Measurements from ENCODE around the gene KCNQ1.
A peak's percentile ranks its signal among the peaks of the same experiment; 100 is the strongest.

Gene KCNQ1, protein sequence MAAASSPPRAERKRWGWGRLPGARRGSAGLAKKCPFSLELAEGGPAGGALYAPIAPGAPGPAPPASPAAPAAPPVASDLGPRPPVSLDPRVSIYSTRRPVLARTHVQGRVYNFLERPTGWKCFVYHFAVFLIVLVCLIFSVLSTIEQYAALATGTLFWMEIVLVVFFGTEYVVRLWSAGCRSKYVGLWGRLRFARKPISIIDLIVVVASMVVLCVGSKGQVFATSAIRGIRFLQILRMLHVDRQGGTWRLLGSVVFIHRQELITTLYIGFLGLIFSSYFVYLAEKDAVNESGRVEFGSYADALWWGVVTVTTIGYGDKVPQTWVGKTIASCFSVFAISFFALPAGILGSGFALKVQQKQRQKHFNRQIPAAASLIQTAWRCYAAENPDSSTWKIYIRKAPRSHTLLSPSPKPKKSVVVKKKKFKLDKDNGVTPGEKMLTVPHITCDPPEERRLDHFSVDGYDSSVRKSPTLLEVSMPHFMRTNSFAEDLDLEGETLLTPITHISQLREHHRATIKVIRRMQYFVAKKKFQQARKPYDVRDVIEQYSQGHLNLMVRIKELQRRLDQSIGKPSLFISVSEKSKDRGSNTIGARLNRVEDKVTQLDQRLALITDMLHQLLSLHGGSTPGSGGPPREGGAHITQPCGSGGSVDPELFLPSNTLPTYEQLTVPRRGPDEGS

GRCh38 chr11:2444821-2445745 lies at the start of gene KCNQ1:
TSS of gene KCNQ1 (plus strand) at chr11:2445008. CDS start at chr11:2445099, 91 bp downstream.
- DNase-seq = no peak

DNA sequence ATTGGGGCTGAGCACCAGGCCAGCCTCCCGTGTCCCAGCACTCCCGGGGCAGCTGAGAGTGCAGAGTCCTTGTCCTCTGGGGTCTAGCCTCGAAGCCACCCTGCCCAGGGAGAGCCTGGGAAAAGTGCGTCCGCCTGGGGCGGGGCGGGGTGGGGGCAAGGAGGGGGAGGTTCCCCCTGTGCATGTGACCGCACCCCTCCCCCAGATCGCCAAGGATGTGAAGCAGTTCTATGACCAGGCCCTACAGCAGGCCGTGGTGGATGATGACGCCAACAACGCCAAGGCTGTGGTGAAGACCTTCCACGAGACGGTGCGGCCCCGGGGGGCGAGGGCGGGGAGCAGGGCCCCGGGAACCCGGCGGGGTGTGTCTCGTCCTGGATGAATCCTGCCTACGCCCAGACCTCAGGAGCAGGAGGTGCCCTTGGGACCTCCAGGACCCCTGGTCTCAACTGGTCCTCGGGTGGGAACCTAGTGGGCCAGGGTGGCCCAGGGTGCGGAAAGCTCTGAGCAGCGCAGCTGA lies 49.5 kb upstream of the KCNQ1 start:
- no peak for DNase-seq

- DNase-seq = no peak
Measured at GRCh38 chr11:2395856-2396255, 49.0 kb upstream of the KCNQ1 start.

DNA sequence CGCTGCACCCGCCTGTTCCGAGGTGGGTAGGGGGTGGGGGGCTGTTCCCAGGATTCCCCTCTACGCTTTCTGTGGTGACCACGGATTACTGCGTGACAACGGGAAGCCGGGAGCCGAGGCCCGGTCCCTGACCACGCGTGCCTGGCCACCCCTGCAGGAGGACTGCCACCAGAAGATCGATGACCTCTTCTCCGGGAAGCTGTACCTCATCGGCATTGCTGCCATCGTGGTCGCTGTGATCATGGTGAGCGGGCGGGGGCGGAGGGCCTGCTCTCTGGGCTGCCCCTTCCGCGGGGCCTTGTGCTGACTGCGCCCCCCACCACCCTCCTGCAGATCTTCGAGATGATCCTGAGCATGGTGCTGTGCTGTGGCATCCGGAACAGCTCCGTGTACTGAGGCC lies 48.3 kb upstream of the KCNQ1 start:
- no peak for DNase-seq

DNA sequence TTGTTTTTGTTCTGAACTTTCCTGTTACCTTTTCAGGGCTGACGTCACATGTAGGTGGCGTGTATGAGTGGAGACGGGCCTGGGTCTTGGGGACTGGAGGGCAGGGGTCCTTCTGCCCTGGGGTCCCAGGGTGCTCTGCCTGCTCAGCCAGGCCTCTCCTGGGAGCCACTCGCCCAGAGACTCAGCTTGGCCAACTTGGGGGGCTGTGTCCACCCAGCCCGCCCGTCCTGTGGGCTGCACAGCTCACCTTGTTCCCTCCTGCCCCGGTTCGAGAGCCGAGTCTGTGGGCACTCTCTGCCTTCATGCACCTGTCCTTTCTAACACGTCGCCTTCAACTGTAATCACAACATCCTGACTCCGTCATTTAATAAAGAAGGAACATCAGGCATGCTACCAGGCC lies 47.8 kb upstream of the KCNQ1 start:
- DNase-seq = no peak

DNA sequence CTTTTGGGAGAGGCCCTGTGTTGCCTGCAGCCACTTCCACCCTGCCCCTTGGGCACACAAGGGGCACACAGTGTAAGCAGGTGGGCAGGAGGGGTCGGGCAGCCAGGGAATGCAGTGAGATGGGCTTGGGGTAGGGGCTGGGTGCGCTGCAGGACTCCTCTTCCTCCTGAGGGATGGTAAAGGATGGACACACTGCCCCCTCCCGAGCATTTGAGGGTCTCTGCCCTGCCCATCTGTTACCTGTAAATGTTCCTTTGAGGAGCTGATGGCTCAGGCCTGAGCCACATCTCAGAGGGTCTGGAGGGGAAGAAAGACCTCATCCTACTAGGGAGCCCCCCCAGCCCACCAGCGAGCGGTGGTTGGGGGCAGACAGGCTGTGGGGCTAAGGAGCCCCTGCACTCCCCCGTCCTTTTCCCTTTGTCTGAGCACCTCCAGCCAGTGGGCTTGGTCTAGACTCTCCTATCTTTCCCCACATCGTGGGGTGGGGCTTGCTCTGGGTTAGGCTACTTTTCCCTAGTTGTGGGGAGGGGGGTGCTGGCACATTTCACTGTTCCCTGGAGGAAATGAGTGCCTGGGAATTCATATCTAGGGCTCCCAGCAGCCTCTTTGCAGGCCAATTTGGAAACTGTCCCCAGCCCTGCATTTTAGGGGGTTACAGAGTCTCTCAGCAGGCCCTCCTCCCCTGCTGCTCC lies 46.0 kb upstream of the KCNQ1 start:
- no peak for DNase-seq

GRCh38 chr11:2399488-2400068 lies 45.2 kb upstream of the KCNQ1 start:
- no peak for DNase-seq

GRCh38 chr11:2400069-2400761 lies 44.6 kb upstream of the KCNQ1 start, which contains the start of gene TSSC4:
TSS of gene TSSC4 (plus strand) at chr11:2400750. CDS start at chr11:2402634, 1,884 bp downstream.
- peak; percentile 100 for DNase-seq

- no peak for DNase-seq
Measured at GRCh38 chr11:2400762-2401435, 43.9 kb upstream of the KCNQ1 start.

DNA sequence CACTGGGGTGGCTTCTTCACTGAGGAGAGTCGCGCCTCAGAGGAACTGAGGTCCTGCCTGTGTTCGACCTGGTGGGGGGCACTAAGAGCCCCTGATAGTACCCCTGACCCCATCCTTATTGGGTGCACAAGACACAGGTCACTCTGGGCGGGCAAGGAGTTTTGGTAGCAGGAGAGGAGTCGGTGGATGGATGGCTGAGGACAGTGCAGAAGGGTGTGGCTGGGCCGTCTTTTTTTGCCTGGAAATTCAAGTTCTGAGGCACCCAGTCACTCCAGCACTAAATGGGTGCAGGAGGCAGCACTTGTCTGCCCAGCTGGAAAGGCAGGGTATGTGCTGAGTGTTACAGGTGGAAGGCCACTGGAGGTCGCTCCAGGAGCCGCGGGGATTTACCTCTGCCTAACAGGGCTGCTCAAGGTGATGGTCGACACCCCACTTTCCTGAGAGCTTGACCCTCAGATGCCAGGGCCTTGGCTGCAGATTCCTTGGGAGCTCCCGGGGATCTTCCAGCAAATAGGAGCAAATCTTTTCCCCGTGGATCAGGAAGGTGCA lies 43.3 kb upstream of the KCNQ1 start:
- no peak for DNase-seq

DNA sequence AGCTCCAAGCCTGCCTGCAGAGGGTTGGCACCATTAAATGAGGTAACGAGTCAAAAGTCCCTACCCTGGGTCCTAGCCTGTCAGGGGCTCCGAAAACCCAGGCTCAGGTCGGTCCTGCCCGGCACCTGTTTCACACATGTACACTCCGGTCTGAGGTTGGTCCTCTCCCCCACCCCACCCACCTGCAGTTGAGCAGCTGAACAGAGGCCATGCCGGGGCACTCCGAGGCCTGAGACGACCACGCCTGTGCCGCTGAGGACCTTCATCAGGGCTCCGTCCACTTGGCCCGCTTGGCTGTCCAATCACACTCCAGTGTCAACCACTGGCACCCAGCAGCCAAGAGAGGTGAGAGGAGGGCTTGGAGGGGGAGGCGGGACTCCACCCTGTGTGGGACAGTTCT lies 42.7 kb upstream of the KCNQ1 start:
- DNase-seq = no peak

- no peak for DNase-seq
Measured at GRCh38 chr11:2402890-2403645, 41.7 kb upstream of the KCNQ1 start.

DNA sequence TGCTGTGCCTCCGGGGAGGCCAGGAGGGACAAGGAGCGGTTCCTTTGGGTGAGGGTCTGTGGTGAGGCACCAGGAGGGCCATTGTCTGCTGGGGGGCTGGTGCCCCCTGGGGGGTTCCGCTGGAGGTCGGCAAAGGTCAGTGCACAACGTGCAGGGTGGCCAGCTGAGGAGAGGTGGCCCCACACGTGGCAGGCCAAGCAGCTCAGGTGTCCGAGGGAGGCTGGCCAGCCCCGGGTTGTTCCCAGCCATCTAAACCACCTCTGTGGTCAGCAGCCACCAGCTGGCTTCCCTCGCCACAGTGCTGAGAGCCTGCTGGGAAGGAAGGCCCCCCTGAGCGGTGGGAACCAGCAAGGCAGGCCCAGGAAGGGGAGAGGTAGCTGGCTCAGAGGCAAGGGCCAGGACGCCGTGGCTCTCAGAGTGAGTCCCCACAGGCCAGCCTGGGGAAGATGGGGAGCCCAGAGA lies 40.0 kb upstream of the KCNQ1 start:
- DNase-seq = no peak

- no peak for DNase-seq
Measured at GRCh38 chr11:2406451-2406850, 38.4 kb upstream of the KCNQ1 start.

DNA sequence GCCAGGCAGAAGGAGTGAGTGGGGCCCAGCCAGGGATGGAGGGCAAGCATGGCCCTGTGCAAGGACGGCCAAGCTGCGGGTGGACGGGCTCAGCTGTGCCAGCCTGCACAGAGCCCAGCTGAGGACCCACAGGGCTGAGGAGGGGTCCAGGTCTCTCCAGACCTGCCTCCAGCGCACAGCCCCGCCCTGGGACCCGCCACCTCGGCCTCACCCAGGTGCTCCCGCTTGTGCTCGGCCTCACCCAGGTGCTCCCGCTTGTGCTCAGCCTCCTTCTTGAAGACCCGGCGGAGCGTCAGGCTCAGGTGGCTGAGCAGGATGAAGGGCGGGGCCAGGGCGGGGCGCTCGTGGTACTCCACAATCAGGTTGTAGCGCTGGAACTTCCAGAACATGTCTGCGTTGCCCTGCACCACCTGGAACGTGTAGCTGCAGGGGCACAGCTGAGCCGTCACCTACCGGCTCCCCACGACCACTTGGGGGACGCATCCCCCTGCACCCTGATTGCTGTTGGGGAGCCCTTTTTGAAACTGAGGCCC lies 37.9 kb upstream of the KCNQ1 start:
- no peak for DNase-seq

- DNase-seq = no peak
Measured at GRCh38 chr11:2408671-2409070, 36.1 kb upstream of the KCNQ1 start.

DNA sequence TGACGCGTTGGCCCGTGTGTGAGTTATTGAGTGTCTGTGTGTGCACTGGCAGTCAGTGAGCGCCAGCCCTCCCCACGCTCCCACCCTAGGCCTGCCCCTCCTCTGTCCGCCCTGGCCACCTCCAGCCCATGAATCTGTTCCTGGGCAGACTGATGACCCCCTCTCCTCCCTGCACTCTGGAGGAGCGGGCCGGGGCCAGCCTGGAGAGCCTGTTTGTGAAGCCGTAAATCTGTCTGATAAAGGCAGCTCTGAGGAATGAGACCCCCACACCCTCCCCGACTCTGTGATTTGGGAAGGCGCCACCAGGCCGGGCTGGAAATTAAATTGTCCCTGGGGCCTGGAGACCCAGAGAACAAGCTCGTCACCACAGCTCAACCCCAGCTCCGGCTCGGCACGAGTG lies 35.7 kb upstream of the KCNQ1 start:
- DNase-seq = no peak

DNA sequence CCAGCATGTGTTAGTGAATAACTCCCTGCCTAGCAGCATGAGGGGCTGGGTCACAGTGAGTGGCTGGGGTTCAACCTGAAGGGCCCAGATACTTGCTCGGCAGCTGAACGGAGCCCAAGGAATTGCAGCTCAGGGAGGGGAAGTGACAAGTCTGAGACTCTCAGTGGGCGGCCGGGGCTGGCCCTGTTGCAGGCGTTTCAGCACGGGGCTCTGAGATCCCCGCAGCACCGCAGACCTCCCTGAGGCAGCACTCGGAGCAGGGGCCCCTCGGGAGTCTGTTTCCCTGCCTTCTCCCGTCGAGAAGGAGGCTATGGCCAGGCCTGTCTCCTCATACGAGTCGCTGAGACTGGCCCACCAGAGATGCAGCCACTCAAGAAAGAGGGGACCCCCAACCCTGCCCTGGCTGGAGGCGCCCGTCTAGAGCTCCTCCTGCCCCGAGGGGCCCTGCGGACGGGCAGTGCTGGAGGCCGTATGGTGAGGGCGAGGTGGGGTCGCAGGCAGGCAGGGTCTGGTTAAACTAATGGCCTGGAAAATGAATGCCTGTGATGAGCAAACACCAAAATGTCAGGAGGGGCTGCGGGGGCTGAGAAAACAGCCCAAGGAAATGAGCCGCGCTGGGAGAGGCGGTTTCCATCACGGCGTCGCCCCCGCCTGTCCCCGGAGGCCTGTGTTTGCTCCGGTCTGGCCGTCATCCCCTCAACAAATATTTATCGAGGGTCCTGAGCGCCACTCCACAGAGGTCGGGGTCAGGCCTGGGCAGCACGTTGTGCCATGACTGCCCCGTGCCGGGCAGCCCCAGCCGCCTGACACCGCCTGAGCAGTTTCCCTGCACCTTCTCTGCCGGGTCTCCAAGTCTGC lies 35.0 kb upstream of the KCNQ1 start:
- DNase-seq = no peak
